ENCODE data around the gene CBLN2. TPM values are rescaled to one million over a fixed set of nuclear protein-coding genes. Genes with fewer than 3 reads are reported as not detected.

CBLN2 gene
- total RNA-seq, 6 donors from 2014 or later = not detected

GRCh38 chr18:72541871-72542332, 2.2 kb downstream of the CBLN2 start:
- peaks cover 0 to 24% (median 12%) of the 10 kb centered on the region in 4 donors for H3K27me3 ChIP-seq
- H3K4me3 ChIP-seq = no peak overlapping the region
- ATAC-seq (ENCODE audit: low FRiP score in 2 of 2) = peak in 1 of 2 donors; percentile 11
- TF ChIP-seq POLR2AphosphoS5 (IDR thresholded peaks at IDR 0.05) (no peak), CTCF (IDR thresholded peaks at IDR 0.05) (no peak), POLR2A (IDR thresholded peaks at IDR 0.05) (no peak), EP300 (IDR thresholded peaks at IDR 0.05) (no peak)
- no peaks in the 10 kb centered on the region for H3K9me3 ChIP-seq
- peak in 1 of 2 donors; percentile 81 for DNase-seq
- WGBS, 2 donors = no CpG with 5 or more reads among the region's 59 CpGs
- H3K4me1 ChIP-seq = peaks cover 0 to 31% (median 8%) of the 10 kb centered on the region in 4 donors
- H3K27ac ChIP-seq = no peak overlapping the region
- no peaks in the 10 kb centered on the region for H3K36me3 ChIP-seq

- H3K27me3 ChIP-seq = peaks cover 0 to 24% (median 12%) of the 10 kb centered on the region in 4 donors
- ATAC-seq (ENCODE audit: low FRiP score in 2 of 2) (no peak), DNase-seq (no peak)
- 42 to 43% methylated on average over 5 of the region's 5 CpGs for WGBS, 2 donors
- no peaks in the 10 kb centered on the region for H3K36me3 ChIP-seq
- no peaks in the 10 kb centered on the region for H3K9me3 ChIP-seq
- no peak overlapping the region for H3K27ac ChIP-seq
- no peak overlapping the region for H3K4me3 ChIP-seq
- H3K4me1 ChIP-seq = peaks cover 0 to 31% (median 8%) of the 10 kb centered on the region in 4 donors
- TF ChIP-seq POLR2AphosphoS5 (IDR thresholded peaks at IDR 0.05) = no peak
- TF ChIP-seq EP300 (IDR thresholded peaks at IDR 0.05) = no peak
- TF ChIP-seq POLR2A (IDR thresholded peaks at IDR 0.05) = no peak
Measured at GRCh38 chr18:72539901-72540300, 4.2 kb downstream of the CBLN2 start.

GRCh38 chr18:72530622-72531021, 13.5 kb downstream of the CBLN2 start:
- 56 to 69% methylated on average over 1 of the region's 1 CpG for WGBS, 2 donors

GRCh38 chr18:72504866-72505265, 39.3 kb downstream of the CBLN2 start:
- WGBS, 2 donors = 81 to 86% methylated on average over 5 of the region's 5 CpGs
- Histone ChIP-seq H3K27ac (no peak overlapping the region), H3K27me3 (no peaks in the 10 kb centered on the region), H3K4me3 (no peak overlapping the region), H3K4me1 (no peaks in the 10 kb centered on the region), H3K9me3 (no peaks in the 10 kb centered on the region), H3K36me3 (no peaks in the 10 kb centered on the region)
- no peak for ATAC-seq (ENCODE audit: low FRiP score in 2 of 2)
- DNase-seq = no peak
- TF ChIP-seq EP300 (IDR thresholded peaks at IDR 0.05) = no peak
- TF ChIP-seq POLR2AphosphoS5 (IDR thresholded peaks at IDR 0.05) = no peak
- TF ChIP-seq CTCF (IDR thresholded peaks at IDR 0.05) = no peak
- no peak for TF ChIP-seq POLR2A (IDR thresholded peaks at IDR 0.05)

More at GRCh38 chr18:72530622-72531021, 13.5 kb downstream of the CBLN2 start:
- no peaks in the 10 kb centered on the region for H3K9me3 ChIP-seq
- no peak overlapping the region for H3K27ac ChIP-seq
- ATAC-seq (ENCODE audit: low FRiP score in 2 of 2) = no peak
- no peaks in the 10 kb centered on the region for H3K4me1 ChIP-seq
- no peaks in the 10 kb centered on the region for H3K27me3 ChIP-seq
- no peaks in the 10 kb centered on the region for H3K36me3 ChIP-seq
- DNase-seq = no peak
- no peak overlapping the region for H3K4me3 ChIP-seq
- TF ChIP-seq CTCF (IDR thresholded peaks at IDR 0.05) (no peak), POLR2AphosphoS5 (IDR thresholded peaks at IDR 0.05) (no peak), EP300 (IDR thresholded peaks at IDR 0.05) (no peak), POLR2A (IDR thresholded peaks at IDR 0.05) (no peak)

GRCh38 chr18:72502671-72503431, 41.3 kb downstream of the CBLN2 start:
- ATAC-seq (ENCODE audit: low FRiP score in 2 of 2) = peak; percentile 29 to 70
- DNase-seq = peak in 1 of 2 donors; percentile 52
- H3K27me3 ChIP-seq = no peaks in the 10 kb centered on the region
- no peaks in the 10 kb centered on the region for H3K9me3 ChIP-seq
- no peak for TF ChIP-seq EP300 (IDR thresholded peaks at IDR 0.05)
- no peak for TF ChIP-seq POLR2A (IDR thresholded peaks at IDR 0.05)
- TF ChIP-seq CTCF (IDR thresholded peaks at IDR 0.05) = no peak
- TF ChIP-seq POLR2AphosphoS5 (IDR thresholded peaks at IDR 0.05) = no peak
- 86 to 98% methylated on average over 9 to 18 of the region's 19 CpGs for WGBS, 2 donors
- H3K4me1 ChIP-seq = no peaks in the 10 kb centered on the region
- no peaks in the 10 kb centered on the region for H3K36me3 ChIP-seq
- no peak overlapping the region for H3K4me3 ChIP-seq
- H3K27ac ChIP-seq = no peak overlapping the region
